HG02870 (cell line): ENCODE measurements around the gene CTAG2.
"Not testable (repeated sequence)": the region's sequence is repeated elsewhere in the genome, so short reads cannot be mapped to it uniquely, and the experiment has no call there.

Experiments used
- ATAC-seq: cut with Tn5 transposase; IDR thresholded peaks from one replicate; pipeline ENCODE4 v1.9.1; 2021; ENCODE audit warnings: mild to moderate bottlenecking, moderate library complexity; ENCODE audit not compliant: unreplicated experiment

The CTAG2 gene

GRCh38 chrX:154653413-154653812 is at the start of gene CTAG2:
CTAG2 (minus strand) TSS chrX:154653579; CDS start chrX:154653515, 64 bp downstream.
- not testable (repeated sequence) for ATAC-seq

- no peak for ATAC-seq
Measured at GRCh38 chrX:154698630-154699248, 45.4 kb upstream of the CTAG2 start.

DNA sequence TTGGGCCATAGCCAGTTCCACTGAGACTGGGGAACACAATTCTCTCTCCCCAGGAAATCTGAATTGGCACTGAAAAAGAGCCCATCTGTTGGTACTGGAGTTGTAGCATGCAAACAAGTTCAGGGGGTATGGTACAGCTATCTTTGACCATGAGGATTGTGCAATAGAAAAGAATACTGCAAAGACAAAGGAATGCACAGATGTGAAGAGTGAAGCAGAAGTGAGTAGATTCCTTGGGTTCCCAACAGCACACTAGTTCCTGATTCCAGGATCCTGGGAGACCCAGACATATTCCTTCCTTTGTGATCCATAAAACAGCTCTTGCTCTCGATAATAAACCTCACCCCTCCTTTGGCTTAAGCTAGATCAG is 43.3 kb upstream of the CTAG2 start:
- ATAC-seq, result no peak

- ATAC-seq, result no peak
Measured at GRCh38 chrX:154695911-154696675, 42.7 kb upstream of the CTAG2 start.

GRCh38 chrX:154693394-154693793 is 40.0 kb upstream of the CTAG2 start:
- ATAC-seq, result no peak

DNA sequence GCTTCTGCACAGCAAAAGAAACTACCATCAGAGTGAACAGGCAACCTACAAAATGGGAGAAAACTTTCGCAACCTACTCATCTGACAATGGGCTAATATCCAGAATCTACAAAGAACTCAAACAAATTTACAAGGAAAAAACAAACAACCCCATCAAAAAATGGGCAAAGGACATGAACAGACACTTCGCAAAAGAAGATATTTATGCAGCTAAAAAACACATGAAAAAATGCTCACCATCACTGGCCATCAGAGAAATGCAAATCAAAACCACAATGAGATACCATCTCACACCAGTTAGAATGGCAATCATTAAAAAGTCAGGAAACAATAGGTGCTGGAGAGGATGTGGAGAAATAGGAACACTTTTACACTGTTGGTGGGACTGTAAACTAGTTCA is 37.1 kb upstream of the CTAG2 start:
- not testable (repeated sequence) for ATAC-seq

GRCh38 chrX:154672084-154672483 is 18.7 kb upstream of the CTAG2 start:
- not testable (repeated sequence) for ATAC-seq

DNA sequence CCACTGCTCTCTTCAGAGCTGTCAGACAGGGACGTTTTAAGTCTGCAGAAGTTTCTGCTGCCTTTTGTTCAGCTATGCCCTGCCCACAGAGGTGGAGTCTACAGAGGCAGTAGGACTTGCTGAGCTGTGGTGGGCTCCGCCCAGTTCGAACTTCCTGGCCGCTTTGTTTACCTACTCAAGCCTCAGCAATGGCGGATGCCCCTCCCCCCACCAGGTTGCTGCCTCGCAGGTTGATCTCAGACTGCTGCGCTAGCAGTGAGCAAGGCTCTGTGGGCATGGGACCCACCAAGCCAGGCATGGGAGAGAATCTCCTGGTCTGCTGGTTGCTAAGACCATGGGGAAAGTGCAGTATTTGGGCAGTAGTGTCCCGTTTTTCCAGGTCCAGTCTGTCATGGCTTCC is 17.5 kb upstream of the CTAG2 start:
- not testable (repeated sequence) for ATAC-seq

DNA sequence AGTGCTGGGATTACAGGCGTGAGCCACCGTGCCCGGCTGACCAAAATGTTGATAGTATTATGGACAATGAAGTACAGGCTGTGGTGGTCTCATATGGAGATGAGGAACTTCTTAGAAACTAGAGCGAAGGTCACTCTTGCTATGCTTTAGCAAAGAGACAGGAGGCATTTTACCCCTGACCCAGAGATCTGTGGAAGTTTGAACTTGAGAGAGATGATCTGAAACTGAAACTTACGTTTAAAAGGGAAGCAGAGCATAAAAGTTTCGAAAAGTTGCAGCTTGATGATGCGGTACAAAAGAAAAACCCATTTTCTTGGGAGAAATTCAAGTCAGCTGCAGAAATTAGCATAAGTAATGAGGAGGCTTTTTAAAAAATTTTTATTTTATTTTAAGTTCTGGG is 8.5 kb upstream of the CTAG2 start:
- no peak for ATAC-seq

GRCh38 chrX:154661170-154661569 is 7.8 kb upstream of the CTAG2 start:
- ATAC-seq, result no peak

DNA sequence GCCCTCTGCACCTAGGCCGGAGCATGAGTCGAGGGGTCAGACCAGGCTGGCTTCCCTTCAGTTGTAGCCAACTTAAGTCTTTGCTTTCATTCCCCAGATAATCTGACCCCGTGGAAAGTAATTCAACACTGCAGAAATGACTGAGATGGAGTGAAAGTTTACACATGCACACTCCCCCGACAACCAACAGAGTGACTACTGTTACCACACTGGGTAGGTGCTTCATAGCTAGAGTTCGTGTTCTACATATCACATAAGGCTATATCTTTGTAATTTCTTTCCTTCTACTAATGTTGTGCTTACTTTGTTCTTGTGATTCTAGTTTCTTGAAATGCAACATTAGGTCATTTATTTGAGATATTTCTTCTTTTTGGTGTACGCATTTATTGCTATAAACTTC is 7.2 kb upstream of the CTAG2 start:
- no peak for ATAC-seq

DNA sequence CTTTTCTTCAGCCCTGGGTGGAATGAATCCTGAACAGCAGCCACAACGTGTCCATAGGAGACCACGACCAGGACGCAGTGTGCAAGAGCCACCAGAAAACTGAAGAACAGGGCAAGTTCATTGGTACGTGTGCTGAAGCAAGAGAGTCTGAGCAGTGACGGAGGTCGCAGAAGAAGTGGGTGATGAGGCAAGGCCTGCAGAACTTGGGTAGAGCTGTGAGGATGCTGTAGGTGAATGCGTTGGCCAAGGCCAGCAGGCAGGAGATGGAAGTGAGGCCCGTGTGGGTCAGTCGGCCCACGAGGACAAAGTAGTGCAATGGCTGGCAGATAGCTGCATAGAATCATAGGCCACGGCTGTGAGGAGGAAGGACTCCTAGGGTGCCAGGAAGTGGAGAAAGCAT is 5.6 kb upstream of the CTAG2 start:
- ATAC-seq, result no peak

- ATAC-seq, result no peak
Measured at GRCh38 chrX:154658187-154658586, 4.8 kb upstream of the CTAG2 start.

DNA sequence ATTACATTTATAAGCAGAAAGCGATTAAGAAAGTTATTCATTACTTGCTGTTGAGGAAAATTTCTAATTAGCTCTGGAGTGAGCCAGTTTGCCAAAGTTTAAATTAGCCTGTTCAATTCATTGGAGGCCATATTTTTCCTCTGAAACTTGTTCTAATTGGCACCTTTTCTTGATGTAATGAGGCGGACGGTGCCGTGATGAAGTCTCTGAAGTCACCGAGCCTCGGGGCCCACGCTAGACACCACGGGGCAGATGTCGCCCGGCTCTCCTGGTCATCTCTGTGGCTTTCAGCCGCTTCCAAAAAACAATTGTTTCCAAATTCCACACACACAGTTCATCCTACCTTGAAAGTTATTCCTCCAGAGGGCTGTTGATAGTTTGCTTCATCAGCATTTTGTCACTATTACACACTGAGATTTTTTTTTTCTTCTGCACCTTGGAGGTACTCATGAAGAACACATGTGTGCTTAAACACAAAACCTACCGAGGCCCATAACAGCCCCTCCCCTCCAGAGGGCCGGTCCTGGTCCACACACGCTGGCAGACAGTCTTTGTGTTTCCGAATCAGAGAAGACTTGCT is 3.9 kb upstream of the CTAG2 start:
- ATAC-seq, result no peak

GRCh38 chrX:154655786-154656185 is 2.4 kb upstream of the CTAG2 start:
- ATAC-seq, result no peak

DNA sequence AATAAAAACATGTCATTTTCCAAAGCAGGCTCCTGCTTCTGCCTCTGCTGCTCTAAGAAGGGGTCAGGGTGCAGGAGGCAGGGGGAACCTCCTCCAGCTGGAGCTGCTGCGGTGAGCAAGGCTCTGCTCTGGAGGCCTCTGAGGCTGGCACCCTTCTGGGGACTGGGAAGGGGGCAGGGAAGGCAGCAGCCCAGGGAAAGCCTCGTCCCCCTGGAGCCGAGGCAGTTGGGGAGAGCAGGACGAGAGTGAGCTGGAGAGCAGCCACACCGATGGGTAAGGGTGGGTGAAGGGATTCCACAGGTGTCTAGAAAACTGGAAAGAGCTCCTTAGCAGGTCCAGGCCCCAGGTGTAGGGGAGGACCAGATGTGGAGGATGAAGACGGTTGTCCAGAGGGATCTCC is 2.0 kb upstream of the CTAG2 start:
- no peak for ATAC-seq

DNA sequence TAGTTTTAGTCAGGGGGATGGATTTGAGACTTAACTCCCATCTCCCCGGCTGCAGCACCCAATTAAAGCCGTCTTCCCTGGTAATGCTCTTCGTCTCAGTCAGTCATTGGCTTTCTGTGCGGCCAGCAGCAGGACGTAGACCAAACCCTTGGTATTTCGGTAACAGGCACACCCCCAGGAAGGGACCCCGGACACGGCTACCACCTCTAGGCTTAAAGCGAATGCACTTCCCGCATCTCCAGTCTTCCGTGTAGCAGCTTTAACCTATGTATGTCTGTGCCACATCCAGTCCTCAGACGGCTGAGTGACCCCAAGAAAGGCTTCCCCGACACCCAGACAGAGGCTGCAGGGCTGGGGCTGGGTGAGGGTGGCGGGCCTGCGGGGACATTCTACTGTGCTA is 1.5 kb upstream of the CTAG2 start:
- ATAC-seq, result no peak

- no peak for ATAC-seq
Measured at GRCh38 chrX:154654372-154654771, 993 bp upstream of the CTAG2 start.

DNA sequence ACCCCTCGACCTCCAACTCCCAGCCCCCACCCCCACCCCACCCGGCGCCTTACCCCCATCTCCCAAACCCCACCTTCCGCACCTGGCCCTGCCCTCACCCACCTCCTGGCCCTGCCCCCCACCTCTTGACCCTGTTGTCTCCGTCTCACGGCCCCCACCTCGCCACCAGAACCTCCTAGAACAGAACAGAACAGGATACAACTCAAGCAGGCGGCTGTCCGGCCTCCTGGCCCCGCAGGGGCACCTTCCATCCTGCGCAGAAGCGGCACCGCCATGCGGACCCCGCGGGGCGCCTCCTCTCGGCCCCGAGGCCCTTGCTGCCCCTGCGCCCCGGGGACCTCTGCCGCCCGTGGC is 354 bp downstream of the CTAG2 start:
- no peak for ATAC-seq

- no peak for ATAC-seq
Measured at GRCh38 chrX:154652311-154653047, 900 bp downstream of the CTAG2 start.

DNA sequence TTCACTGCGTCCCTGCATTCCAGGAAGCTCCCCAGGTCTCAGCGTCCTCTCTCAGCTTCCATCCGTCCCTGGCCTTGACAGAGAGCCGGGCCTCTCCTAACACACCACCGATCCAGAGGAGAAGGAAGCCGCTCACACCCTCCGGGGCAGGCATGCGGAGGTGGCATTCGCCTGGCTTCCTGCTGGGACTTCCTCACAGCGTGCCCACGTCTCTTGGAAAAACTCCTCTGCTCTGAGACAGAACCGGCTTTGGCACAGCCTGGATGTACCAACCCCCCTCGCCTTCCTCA is 3.2 kb downstream of the CTAG2 start:
- ATAC-seq, result no peak
